Ishikawa (cell line): Measurements from ENCODE around the gene SPAG6.

Experiments used
- TAF1 ChIP-seq: IDR thresholded peaks from 2 replicates; pipeline ENCODE4 v1.6.1; 2012; ENCODE audit warnings: low read depth, mild to moderate bottlenecking
- YY1 ChIP-seq: IDR thresholded peaks from 2 replicates; pipeline ENCODE4 v1.6.1; 2012; ENCODE audit warnings: low read depth
- TF ChIP-seq, protein P1 (sequence below): IDR thresholded peaks from 2 replicates; pipeline ENCODE4 v1.6.1; 2012

DNA sequence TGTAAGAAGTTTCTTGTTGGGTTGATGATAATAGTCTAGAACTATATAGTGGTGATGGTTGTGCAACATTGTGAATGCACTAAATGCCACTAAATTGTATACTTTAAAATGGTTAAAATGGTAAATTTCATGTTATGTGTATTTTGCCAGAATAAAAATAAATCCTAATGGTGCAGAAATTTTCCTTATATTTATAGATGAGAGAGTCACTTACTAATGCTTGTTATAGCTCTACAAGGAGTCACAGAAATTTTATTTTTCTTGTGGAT, 21.1 kb downstream of the SPAG6 start:
- TF ChIP-seq TAF1 = no peak
- no peak for TF ChIP-seq YY1
- TF ChIP-seq, protein P1, sequence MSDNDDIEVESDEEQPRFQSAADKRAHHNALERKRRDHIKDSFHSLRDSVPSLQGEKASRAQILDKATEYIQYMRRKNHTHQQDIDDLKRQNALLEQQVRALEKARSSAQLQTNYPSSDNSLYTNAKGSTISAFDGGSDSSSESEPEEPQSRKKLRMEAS = no peak
